Neural cell (in vitro differentiated cells): ENCODE measurements around the gene SLC12A8.

Source experiments
- EZH2 ChIP-seq: fragments of 200-600, 300-800 bp; shearing (Covaris generic), sonication (generic); IDR thresholded peaks from 2 replicates; pipeline ENCODE4 v1.6.1; 2014; ENCODE audit warnings: antibody characterized with exemption, low read length, borderline replicate concordance, mild to moderate bottlenecking; ENCODE audit not compliant: insufficient read depth, poor library complexity, severe bottlenecking
- RAD21 ChIP-seq: fragments of 450-650 bp; conservative IDR thresholded peaks from 2 replicates; pipeline ENCODE4 v1.6.1; 2014; ENCODE audit warnings: antibody characterized with exemption, mild to moderate bottlenecking, moderate library complexity
- REST ChIP-seq: IDR thresholded peaks from 2 replicates; pipeline ENCODE4 v1.6.1; 2012; ENCODE audit warnings: borderline replicate concordance

DNA sequence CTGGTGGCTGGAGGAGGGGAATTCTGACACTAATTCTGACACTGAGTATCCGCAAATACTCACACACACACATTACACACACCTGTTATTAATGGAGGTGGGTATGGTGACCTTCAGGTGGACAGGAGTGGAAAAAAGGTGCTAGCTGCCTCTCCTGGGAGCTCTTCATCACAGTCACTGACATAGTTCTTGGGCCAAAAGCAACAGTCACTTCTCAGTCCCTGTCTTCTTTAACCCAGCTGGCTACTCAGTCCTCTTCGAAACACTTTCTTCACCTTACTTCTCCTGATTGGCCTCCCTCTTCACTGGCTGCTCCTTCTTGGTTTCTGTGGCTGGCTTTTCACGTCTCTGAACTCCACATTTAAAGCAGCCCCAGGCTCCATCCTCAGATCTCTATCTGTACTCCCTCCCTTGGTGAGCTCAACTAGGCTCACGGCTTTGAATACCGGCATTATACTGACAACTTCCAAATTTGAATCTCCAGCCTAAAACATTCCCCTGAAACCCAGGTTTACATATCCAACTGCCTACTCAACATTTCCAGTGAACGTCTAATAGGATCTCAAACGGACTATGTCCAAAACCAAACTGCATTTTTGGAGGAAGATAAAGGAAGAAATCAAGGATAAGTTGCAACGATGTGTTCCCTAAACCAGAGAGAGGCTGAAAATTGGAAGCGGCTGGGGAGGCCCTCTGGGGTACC, 103.6 kb downstream of the SLC12A8 start:
- no peak for TF ChIP-seq REST
- no peak for TF ChIP-seq EZH2
- no peak for TF ChIP-seq RAD21
